PFSK-1 (cell line): ENCODE data around the gene CUL1.

ENCODE experiments used
- FOXP2 ChIP-seq: optimal IDR thresholded peaks from 2 replicates; pipeline ENCODE3; 2011; ENCODE audit warnings: borderline replicate concordance, control low read depth, inconsistent platforms; ENCODE audit not compliant: insufficient read depth; ENCODE audit errors: extremely low read length, extremely low read depth
- POLR2AphosphoS5 ChIP-seq: IDR thresholded peaks from 2 replicates; pipeline ENCODE4 v1.6.1; 2012; ENCODE audit warnings: low read depth, mild to moderate bottlenecking, control low read depth, low read length, moderate library complexity
- SIN3A ChIP-seq: IDR thresholded peaks from 2 replicates; pipeline ENCODE4 v1.6.1; 2012; ENCODE audit warnings: mild to moderate bottlenecking, low read length, moderate library complexity, borderline replicate concordance; ENCODE audit not compliant: insufficient read depth
- TAF1 ChIP-seq: IDR thresholded peaks from 2 replicates; pipeline ENCODE4 v1.6.1; 2012; ENCODE audit warnings: low read length, control low read depth, borderline replicate concordance; ENCODE audit not compliant: insufficient read depth
- TF ChIP-seq, protein P1 (sequence below), 2 experiments: IDR thresholded peaks; 2 replicates each; pipeline versions ENCODE4 v1.6.1 to v1.8.0; 2011 to 2012; ENCODE audit warnings: low read depth in 2 of 2, low read length in 2 of 2, control low read depth in 1 of 2, inconsistent platforms in 1 of 2, mild to moderate bottlenecking in 1 of 2, moderate library complexity in 1 of 2; ENCODE audit not compliant: insufficient read depth in 1 of 2

The CUL1 gene

DNA sequence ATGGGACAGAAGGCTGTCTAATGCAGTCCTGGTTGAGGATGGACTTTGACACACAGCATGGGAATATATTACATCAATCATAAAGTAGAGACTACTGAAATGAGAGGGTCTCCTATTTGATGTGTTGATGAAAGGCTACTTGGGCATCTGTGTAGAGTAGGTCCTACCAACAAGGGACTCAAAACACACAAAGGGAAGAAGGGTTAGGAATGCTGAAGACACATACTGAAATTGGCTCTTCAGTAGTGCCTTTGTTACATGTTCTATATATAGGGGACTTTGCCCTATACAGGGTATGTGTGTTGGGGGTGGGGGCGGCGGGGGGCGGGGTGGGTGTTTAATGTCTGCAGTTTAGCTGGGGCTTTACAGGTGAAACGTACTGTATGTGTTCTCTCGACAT is 7.7 kb downstream of the CUL1 start:
- TF ChIP-seq SIN3A (no peak), FOXP2 (no peak), TAF1 (no peak), POLR2AphosphoS5 (no peak)
- TF ChIP-seq, protein P1, sequence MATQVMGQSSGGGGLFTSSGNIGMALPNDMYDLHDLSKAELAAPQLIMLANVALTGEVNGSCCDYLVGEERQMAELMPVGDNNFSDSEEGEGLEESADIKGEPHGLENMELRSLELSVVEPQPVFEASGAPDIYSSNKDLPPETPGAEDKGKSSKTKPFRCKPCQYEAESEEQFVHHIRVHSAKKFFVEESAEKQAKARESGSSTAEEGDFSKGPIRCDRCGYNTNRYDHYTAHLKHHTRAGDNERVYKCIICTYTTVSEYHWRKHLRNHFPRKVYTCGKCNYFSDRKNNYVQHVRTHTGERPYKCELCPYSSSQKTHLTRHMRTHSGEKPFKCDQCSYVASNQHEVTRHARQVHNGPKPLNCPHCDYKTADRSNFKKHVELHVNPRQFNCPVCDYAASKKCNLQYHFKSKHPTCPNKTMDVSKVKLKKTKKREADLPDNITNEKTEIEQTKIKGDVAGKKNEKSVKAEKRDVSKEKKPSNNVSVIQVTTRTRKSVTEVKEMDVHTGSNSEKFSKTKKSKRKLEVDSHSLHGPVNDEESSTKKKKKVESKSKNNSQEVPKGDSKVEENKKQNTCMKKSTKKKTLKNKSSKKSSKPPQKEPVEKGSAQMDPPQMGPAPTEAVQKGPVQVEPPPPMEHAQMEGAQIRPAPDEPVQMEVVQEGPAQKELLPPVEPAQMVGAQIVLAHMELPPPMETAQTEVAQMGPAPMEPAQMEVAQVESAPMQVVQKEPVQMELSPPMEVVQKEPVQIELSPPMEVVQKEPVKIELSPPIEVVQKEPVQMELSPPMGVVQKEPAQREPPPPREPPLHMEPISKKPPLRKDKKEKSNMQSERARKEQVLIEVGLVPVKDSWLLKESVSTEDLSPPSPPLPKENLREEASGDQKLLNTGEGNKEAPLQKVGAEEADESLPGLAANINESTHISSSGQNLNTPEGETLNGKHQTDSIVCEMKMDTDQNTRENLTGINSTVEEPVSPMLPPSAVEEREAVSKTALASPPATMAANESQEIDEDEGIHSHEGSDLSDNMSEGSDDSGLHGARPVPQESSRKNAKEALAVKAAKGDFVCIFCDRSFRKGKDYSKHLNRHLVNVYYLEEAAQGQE (IDR thresholded peaks at IDR 0.05; ENCODE audit: insufficient read depth in 1 of 2, low read depth in 2 of 2, low read length in 2 of 2): no peak

- no peak for TF ChIP-seq POLR2AphosphoS5
- TF ChIP-seq SIN3A: no peak
- no peak for TF ChIP-seq FOXP2
- no peak for TF ChIP-seq TAF1
- TF ChIP-seq, protein P1 (IDR thresholded peaks at IDR 0.05; ENCODE audit: insufficient read depth in 1 of 2, low read depth in 2 of 2, low read length in 2 of 2): no peak
Measured at GRCh38 chr7:148708026-148708885, 9.6 kb downstream of the CUL1 start.

GRCh38 chr7:148709014-148709413 is 10.3 kb downstream of the CUL1 start:
- TF ChIP-seq TAF1 (no peak), POLR2AphosphoS5 (no peak), FOXP2 (no peak), SIN3A (no peak)
- TF ChIP-seq, protein P1 (IDR thresholded peaks at IDR 0.05; ENCODE audit: insufficient read depth in 1 of 2, low read depth in 2 of 2, low read length in 2 of 2): no peak

GRCh38 chr7:148711191-148712102 is 12.7 kb downstream of the CUL1 start:
- TF ChIP-seq, protein P1 (IDR thresholded peaks at IDR 0.05; ENCODE audit: insufficient read depth in 1 of 2, low read depth in 2 of 2, low read length in 2 of 2): no peak
- TF ChIP-seq TAF1 (no peak), FOXP2 (no peak), POLR2AphosphoS5 (no peak), SIN3A (no peak)
